RKO (cell line): ENCODE data around the gene SH3RF3.
"Not testable (repeated sequence)": the region's sequence is repeated elsewhere in the genome, so short reads cannot be mapped to it uniquely, and the experiment has no call there.

Experiments
- DNase-seq: peaks from one replicate; pipeline ENCODE4 v3.0.0-alpha.2; 2016; ENCODE audit warnings: low spot score

The SH3RF3 gene

DNA sequence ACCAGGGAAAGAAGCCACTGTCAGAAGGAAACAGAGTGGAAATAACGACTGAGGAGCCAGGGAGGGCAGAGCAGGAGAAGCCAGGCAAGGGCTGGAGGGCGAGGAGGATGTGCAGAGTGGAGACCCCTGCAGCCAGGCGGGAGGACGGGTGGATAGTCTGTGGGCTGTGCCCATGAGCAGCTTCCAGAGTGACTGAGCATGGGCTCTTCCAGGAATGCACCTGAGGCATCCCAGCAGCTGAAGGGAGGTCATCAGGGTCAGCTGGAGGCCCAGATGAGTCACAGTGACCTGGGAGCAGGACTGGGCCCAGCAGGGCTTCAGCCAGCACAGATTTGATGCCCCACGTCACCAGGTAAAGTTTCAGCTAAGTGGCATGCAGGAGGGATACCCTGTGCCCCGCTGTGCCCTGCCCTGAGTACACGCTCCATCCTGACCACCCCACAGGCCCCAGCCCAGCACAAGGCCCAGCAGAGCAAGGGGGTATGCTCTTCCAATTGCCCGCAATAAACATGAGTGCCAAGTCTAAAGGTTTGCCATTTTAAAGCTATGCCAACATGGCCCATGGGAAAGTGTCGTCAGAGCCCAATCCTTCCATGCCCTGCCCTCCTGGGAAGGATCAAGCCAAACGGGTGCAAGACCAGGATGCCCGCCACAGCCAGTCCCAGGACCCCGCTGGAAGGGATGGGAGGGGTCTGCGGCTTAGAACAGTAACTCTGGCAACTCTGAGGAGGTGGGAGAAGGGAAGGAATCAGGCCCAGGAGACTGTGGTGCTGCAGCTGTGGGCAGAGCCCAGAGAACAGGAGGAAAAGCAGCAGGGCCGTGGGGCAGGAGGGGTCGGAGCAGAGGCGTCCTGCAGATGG, 399.1 kb downstream of the SH3RF3 start:
- DNase-seq = no peak

- DNase-seq = no peak
Observed at GRCh38 chr2:109528811-109529501, 400.0 kb downstream of the SH3RF3 start.

- no peak for DNase-seq
Observed at GRCh38 chr2:109529532-109530449, 400.8 kb downstream of the SH3RF3 start.

- DNase-seq = no peak
Observed at GRCh38 chr2:109530712-109531111, 401.7 kb downstream of the SH3RF3 start.

DNA sequence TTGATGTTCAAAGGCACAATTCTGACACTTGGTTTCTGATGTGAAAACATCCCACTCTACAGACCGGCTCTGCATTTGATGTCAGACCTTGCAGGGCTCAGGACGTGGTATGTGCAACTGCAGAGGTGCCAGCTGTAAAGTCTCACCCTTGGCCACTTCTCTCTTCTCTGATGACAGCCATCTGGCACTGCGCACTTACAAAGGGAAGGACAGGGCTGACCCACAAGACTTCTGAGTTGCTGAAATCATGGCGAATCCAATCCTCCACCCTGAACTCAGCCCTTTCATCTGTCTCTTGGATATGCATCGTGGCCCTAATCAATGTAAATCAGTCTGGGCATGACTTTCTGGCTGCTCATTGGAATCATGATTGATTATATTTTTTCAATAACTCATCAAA, 402.2 kb downstream of the SH3RF3 start:
- no peak for DNase-seq

- DNase-seq = no peak
Observed at GRCh38 chr2:109531896-109532727, 403.1 kb downstream of the SH3RF3 start.

DNA sequence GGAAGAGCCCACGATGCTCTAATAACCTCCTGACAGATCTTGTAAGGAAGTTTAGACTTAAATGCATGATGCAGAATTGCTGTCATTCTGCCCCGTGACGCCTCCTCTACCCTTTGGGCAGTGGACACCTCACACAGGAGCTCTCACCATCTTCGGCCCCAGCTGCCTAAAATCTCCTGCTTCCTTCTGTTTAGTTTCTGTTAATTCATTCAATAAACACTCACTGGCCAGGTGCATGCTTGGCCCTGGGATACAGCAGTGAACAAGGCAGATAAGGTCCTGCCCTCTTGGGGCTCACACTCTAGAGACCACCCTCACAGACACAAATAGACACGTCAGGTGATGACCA, 403.7 kb downstream of the SH3RF3 start:
- no peak for DNase-seq

DNA sequence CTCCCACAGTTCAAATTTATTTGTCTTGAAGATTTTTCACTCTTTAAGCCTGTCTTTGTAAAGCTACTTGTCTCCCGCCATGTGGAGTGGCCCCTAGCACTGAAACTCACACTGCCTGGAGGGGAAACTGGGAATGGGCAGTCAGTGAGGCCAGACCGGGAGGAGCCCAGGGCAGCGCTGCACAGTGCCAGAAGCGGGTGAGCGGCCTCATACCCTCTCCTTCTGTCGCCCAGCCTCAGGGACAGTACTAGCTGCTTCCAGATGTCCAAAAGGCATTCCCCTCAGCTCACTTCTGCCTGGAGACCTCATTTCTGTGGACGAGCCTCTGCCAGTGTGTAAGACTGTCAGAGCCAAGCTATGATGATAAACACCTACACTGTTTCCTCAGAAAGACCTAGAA, 404.8 kb downstream of the SH3RF3 start:
- DNase-seq = no peak

GRCh38 chr2:109535217-109535946, 406.4 kb downstream of the SH3RF3 start:
- DNase-seq = no peak

DNA sequence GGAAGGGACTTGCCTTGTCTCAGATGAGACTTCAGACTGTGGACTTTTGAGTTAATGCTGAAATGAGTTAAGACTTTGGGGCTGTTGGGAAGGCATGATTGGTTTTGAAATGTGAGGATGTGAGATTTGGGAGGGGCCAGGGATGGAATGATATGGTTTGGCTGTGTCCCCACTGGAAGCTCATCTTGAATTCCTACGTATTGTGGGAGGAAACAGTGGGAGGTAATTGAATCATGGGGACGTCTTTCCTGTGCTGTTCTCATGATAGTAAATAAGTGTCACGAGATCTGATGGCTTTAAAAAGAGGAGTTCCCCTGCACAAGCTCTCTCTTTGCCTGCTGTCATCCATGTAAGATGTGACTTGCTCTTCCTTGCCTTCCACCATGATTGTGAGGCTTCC, 407.6 kb downstream of the SH3RF3 start:
- not testable (repeated sequence) for DNase-seq

DNA sequence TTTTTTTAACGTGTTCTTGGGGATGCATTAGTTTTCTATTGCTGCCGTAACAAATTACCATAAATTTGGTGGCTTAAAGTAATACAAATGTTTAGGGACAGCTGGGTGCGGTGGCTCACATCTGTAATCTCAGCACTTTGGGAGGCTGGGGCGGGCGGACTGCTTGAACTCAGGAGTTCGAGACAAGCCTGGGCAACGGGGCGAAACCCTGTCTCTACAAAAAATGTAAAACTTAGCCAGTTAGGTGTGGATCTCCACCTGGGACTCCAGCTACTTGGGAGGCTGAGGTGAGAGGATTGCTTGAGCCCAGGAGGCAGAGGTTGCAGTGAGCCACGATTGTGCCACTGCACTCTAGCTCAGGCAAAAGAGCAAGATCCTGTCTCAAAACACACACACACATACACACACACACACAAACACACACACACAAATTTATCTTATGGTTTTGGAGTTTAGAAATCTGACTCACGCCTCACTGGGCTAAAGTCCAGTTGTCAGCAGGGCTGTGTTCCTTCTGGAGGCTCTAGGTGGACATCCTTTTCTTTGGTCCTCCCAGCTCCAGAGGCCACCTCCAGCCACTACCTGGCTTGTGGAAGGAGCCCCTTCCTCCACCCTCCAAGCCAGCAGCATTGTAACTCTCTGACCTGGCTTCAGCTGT, 408.7 kb downstream of the SH3RF3 start:
- no peak for DNase-seq

DNA sequence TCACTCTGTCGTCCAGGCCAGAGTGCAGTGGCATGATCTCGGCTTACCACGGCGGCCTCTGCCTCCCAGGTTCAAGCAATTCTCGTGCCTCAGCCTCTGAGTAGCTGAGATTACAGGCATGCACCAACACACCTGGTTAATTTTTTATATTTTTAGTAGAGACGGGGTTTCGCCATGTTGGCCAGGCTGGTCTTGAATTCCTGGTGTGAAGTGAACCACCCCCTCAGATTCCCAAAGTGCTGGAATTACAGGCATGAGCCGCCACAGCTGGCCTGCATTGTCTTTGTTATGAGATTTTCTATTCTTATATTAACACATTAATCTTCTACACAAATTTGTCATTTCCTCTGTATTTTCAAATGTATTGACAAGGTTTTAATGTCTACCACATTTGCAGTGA, 409.5 kb downstream of the SH3RF3 start:
- DNase-seq = no peak

GRCh38 chr2:109542384-109542783, 413.4 kb downstream of the SH3RF3 start:
- DNase-seq = no peak

GRCh38 chr2:109545828-109546713, 417.1 kb downstream of the SH3RF3 start:
- DNase-seq = peak; percentile 39

DNA sequence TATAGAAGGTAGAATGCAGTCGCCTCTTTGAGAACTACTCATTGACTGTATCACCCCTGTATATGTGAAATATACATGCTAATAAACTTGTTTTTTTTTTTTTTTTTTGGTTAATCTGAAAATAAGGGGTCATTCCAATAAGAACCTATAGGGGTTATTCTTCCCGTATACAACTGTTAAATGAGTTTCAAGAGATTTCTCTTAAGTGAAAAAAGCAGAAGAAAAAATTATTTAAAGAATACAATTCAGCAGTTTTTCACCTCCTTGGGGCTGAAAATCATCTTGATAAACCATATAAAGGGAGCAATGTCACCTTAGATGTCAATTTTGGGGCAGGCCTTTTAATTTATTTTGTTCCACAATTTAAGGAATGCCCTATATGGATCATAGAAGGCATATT, 418.3 kb downstream of the SH3RF3 start:
- DNase-seq = no peak

DNA sequence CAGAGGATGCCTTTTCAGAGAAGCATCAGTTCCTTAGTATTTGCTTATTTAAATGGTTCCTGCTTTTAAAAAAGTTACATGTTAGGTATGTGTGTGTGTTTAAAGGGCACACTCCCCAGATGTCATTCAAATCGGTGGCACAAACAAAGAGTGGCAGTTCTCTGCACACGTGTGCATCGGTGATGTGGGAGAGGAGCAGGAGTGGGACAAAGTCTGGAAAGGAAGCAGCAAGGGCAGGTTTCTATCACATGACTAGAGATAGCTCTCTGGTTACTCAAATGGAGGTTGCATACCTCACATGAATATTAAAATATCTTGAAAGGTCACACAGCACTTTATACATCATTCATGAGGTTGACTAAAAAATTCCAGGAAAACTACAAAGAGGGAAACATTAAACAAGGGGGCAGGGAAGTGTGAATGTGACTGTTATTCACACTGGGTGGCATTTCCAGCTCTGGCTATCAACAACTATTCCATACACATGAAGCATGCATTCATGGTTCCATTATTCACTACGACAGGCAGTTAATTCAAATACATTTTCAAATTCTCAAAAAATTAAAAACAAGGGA, 420.1 kb downstream of the SH3RF3 start:
- DNase-seq = no peak
